Measurements from ENCODE around the gene VPS50. TPM values are rescaled to one million over a fixed set of nuclear protein-coding genes. Genes with fewer than 3 reads are reported as not detected.
A peak's percentile ranks its signal among the peaks of the same experiment; 100 is the strongest.
"Not testable (repeated sequence)": the region's sequence is repeated elsewhere in the genome, so short reads cannot be mapped to it uniquely, and the experiment has no call there.

VPS50 gene
- total RNA-seq, 1 experiment from 2014 or later: 15.1 TPM

- H4K20me1 ChIP-seq (ENCODE audit: insufficient read depth); BruUV-seq (replicated peaks); H3K4me3 ChIP-seq (replicated peaks in 1 of 2; ENCODE audit: low read depth in 1 of 2, low read length in 2 of 2); DNase-seq (ENCODE audit: low read depth, low spot score); H3K36me3 ChIP-seq (ENCODE audit: control insufficient read depth in 1 of 2, insufficient read depth in 2 of 2, low read length in 2 of 2); ATAC-seq; H3K9me2 ChIP-seq (ENCODE audit: insufficient read depth); H3K79me2 ChIP-seq (ENCODE audit: insufficient read depth, low read length); H2AFZ ChIP-seq (ENCODE audit: low read depth, low read length, poor library complexity, severe bottlenecking); RAD21 ChIA-PET (ENCODE audit: low non-redundant PET in 1 of 2, low total read pairs in 2 of 2, uncharacterized antibody in 2 of 2, unreplicated experiment in 2 of 2); H3K4me2 ChIP-seq (ENCODE audit: low read length); H3K4me1 ChIP-seq (ENCODE audit: control insufficient read depth in 1 of 2, insufficient read depth in 2 of 2, low read length in 2 of 2); H3K27me3 ChIP-seq (ENCODE audit: insufficient read depth, low read length); POLR2A ChIA-PET; intact Hi-C loops (cut with micrococcal nuclease); H3K27ac ChIP-seq (ENCODE audit: low read depth, low read length); H3K9ac ChIP-seq (ENCODE audit: low read length); H3K9me3 ChIP-seq (ENCODE audit: control insufficient read depth in 1 of 2, insufficient read depth in 1 of 2, low read depth in 1 of 2, low read length in 2 of 2); CTCF ChIA-PET: not testable (repeated sequence)
Measured at GRCh38 chr7:93326291-93326690, 94.1 kb downstream of the VPS50 start.

- Histone ChIP-seq H3K79me2 (ENCODE audit: insufficient read depth, low read length) (no peaks in the 10 kb centered on the region), H3K36me3 (ENCODE audit: control insufficient read depth in 1 of 2, insufficient read depth in 2 of 2, low read length in 2 of 2) (no peaks in the 10 kb centered on the region), H3K4me3 (replicated peaks in 1 of 2; ENCODE audit: low read depth in 1 of 2, low read length in 2 of 2) (no peak overlapping the region), H4K20me1 (ENCODE audit: insufficient read depth) (no peaks in the 10 kb centered on the region), H3K27me3 (ENCODE audit: insufficient read depth, low read length) (no peaks in the 10 kb centered on the region), H2AFZ (ENCODE audit: low read depth, low read length, poor library complexity, severe bottlenecking) (no peak overlapping the region), H3K4me1 (ENCODE audit: control insufficient read depth in 1 of 2, insufficient read depth in 2 of 2, low read length in 2 of 2) (peaks cover 2 to 10% of the 10 kb centered on the region in 2 experiments; a peak in 2 of 4 replicates), H3K9me2 (ENCODE audit: insufficient read depth) (no peaks in the 10 kb centered on the region), H3K4me2 (ENCODE audit: low read length) (peak overlapping the region; percentile 11; the same call in 1 of the 2 replicates), H3K9me3 (ENCODE audit: control insufficient read depth in 1 of 2, insufficient read depth in 1 of 2, low read depth in 1 of 2, low read length in 2 of 2) (no peaks in the 10 kb centered on the region), H3K27ac (ENCODE audit: low read depth, low read length) (no peak overlapping the region), H3K9ac (ENCODE audit: low read length) (no peak overlapping the region)
- CTCF ChIA-PET: no interaction called here
- peak; percentile 75 for TF ChIP-seq CEBPB (IDR thresholded peaks at IDR 0.05; ENCODE audit: low read depth)
- no peak for TF ChIP-seq SIN3A (IDR thresholded peaks at IDR 0.05; ENCODE audit: low read depth)
- DNase-seq (ENCODE audit: low read depth, low spot score) (peak; percentile 15), ATAC-seq (peak; percentile 85)
- RAD21 ChIA-PET (ENCODE audit: low non-redundant PET in 1 of 2, low total read pairs in 2 of 2, uncharacterized antibody in 2 of 2, unreplicated experiment in 2 of 2): no interaction called here
- intact Hi-C loops (cut with micrococcal nuclease): no loop called here
- BruUV-seq (replicated peaks): no TSS peak
- POLR2A ChIA-PET: no interaction called here
Measured at GRCh38 chr7:93327006-93327633, 95.0 kb downstream of the VPS50 start.

DNA sequence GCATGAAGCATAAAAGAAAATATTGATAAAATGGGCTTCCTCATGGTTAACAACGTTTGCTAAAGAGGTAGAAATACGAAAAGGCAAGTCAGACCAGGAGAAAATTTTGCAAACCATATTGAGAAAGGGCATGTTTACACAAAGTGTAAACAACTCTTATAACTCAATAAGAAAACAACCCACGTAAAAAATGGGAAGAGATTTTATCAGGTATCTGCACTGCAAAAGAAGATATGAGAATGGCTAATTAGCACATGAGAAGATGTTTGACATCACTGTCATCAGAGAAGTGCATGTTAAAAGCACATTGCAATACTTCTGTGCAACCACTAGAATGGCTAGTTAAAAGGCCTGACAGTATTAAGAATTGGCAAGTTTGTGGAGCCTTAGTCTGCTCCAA is 99.5 kb downstream of the VPS50 start:
- Histone ChIP-seq H3K27ac (ENCODE audit: low read depth, low read length) (no peak overlapping the region), H3K4me2 (ENCODE audit: low read length) (no peak overlapping the region), H3K4me1 (ENCODE audit: control insufficient read depth in 1 of 2, insufficient read depth in 2 of 2, low read length in 2 of 2) (peaks cover 2 to 6% of the 10 kb centered on the region in 2 experiments; a peak in 2 of 4 replicates), H3K9me3 (ENCODE audit: control insufficient read depth in 1 of 2, insufficient read depth in 1 of 2, low read depth in 1 of 2, low read length in 2 of 2) (no peaks in the 10 kb centered on the region), H3K9me2 (ENCODE audit: insufficient read depth) (no peaks in the 10 kb centered on the region), H3K79me2 (ENCODE audit: insufficient read depth, low read length) (no peaks in the 10 kb centered on the region), H4K20me1 (ENCODE audit: insufficient read depth) (no peaks in the 10 kb centered on the region), H3K27me3 (ENCODE audit: insufficient read depth, low read length) (no peaks in the 10 kb centered on the region), H3K36me3 (ENCODE audit: control insufficient read depth in 1 of 2, insufficient read depth in 2 of 2, low read length in 2 of 2) (no peaks in the 10 kb centered on the region), H3K4me3 (replicated peaks in 1 of 2; ENCODE audit: low read depth in 1 of 2, low read length in 2 of 2) (no peak overlapping the region), H3K9ac (ENCODE audit: low read length) (no peak overlapping the region), H2AFZ (ENCODE audit: low read depth, low read length, poor library complexity, severe bottlenecking) (no peak overlapping the region)
- ChIA-PET RAD21 (ENCODE audit: low non-redundant PET in 1 of 2, low total read pairs in 2 of 2, uncharacterized antibody in 2 of 2, unreplicated experiment in 2 of 2) (no interaction called here), CTCF (no interaction called here), POLR2A (no interaction called here)
- DNase-seq (ENCODE audit: low read depth, low spot score): no peak
- intact Hi-C loops (cut with micrococcal nuclease): no loop called here
- ATAC-seq: no peak
- BruUV-seq (replicated peaks): no TSS peak
- TF ChIP-seq SIN3A (IDR thresholded peaks at IDR 0.05; ENCODE audit: low read depth): no peak
- TF ChIP-seq ELF1 (IDR thresholded peaks at IDR 0.05; ENCODE audit: borderline replicate concordance, low read depth): no peak
- TF ChIP-seq EZH2 (IDR thresholded peaks at IDR 0.05): no peak
- no peak for TF ChIP-seq POLR2AphosphoS5 (IDR thresholded peaks at IDR 0.05; ENCODE audit: low read depth, low read length)
- TF ChIP-seq POLR2A (IDR thresholded peaks at IDR 0.05; ENCODE audit: borderline replicate concordance, extremely low read depth, insufficient read depth, insufficient read length): no peak
- no peak for TF ChIP-seq FOSL1 (IDR thresholded peaks at IDR 0.05; ENCODE audit: low read depth)
- no peak for TF ChIP-seq EZH2phosphoT487 (IDR thresholded peaks at IDR 0.05; ENCODE audit: borderline replicate concordance)
- no peak for TF ChIP-seq ZNF274 (IDR thresholded peaks at IDR 0.05; ENCODE audit: low read depth, low read length)
- TF ChIP-seq CTCF (IDR thresholded peaks at IDR 0.05 in 2 of 3, conservative IDR thresholded peaks at IDR 0.05 in 1 of 3; ENCODE audit: borderline replicate concordance in 1 of 3, insufficient read depth in 1 of 3, low read depth in 2 of 3, low read length in 2 of 3): no peak
- TF ChIP-seq SP1 (IDR thresholded peaks at IDR 0.05; ENCODE audit: low read depth): no peak
- TF ChIP-seq ATF3 (IDR thresholded peaks at IDR 0.05): no peak
- no peak for TF ChIP-seq MAX (IDR thresholded peaks at IDR 0.05)
